Loucy (cell line): Measurements from ENCODE around the gene PRRC2B.

Source experiments
- EZH2phosphoT487 ChIP-seq: fragments of 200-600 bp; IDR thresholded peaks from 2 replicates; pipeline ENCODE4 v1.6.1; 2018; ENCODE audit warnings: antibody characterized with exemption, mild to moderate bottlenecking, moderate library complexity, borderline replicate concordance
- TF ChIP-seq, protein P1 (sequence below): fragments of 200-600 bp; sonication (generic); conservative IDR thresholded peaks from 2 replicates; pipeline ENCODE4 v1.5.1; 2014; ENCODE audit warnings: mild to moderate bottlenecking, antibody characterized with exemption, low read length

DNA sequence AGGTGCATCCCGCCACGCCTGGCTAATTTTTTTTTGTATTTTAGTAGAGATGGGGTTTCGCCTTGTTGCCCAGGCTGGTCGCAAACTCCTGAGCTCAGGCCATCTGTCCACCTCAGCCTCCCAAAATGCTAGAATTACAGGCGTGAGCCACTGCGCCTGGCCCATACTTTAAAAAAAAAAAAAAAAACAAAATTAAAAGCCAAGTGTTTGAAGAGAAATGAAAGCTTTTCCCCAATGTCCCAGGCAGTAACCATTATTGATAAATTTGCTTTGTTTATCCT, 9.5 kb downstream of the PRRC2B start:
- TF ChIP-seq, protein P1, sequence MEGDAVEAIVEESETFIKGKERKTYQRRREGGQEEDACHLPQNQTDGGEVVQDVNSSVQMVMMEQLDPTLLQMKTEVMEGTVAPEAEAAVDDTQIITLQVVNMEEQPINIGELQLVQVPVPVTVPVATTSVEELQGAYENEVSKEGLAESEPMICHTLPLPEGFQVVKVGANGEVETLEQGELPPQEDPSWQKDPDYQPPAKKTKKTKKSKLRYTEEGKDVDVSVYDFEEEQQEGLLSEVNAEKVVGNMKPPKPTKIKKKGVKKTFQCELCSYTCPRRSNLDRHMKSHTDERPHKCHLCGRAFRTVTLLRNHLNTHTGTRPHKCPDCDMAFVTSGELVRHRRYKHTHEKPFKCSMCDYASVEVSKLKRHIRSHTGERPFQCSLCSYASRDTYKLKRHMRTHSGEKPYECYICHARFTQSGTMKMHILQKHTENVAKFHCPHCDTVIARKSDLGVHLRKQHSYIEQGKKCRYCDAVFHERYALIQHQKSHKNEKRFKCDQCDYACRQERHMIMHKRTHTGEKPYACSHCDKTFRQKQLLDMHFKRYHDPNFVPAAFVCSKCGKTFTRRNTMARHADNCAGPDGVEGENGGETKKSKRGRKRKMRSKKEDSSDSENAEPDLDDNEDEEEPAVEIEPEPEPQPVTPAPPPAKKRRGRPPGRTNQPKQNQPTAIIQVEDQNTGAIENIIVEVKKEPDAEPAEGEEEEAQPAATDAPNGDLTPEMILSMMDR: no peak
- TF ChIP-seq EZH2phosphoT487: no peak
